Peyer's patch (tissue), 4 donors: ENCODE results near the gene MTSS2. TPM values are rescaled to one million over a fixed set of nuclear protein-coding genes. Genes with fewer than 3 reads are reported as not detected.

Source experiments
- DNase-seq, 3 donors: peaks; one replicate each; pipeline ENCODE4 v3.0.0-alpha.2; 2017 to 2019
- H3K27ac ChIP-seq, 4 donors: fragments of 200-600 bp; sonication (generic); one replicate each; pipeline ENCODE4 v1.5.1; 2016 to 2019
- H3K27me3 ChIP-seq, 2 donors: fragments of 200-600 bp; sonication (generic); one replicate each; pipeline ENCODE4 v1.5.1; 2019
- H3K36me3 ChIP-seq, 3 donors: fragments of 200-600 bp; sonication (generic); one replicate each; pipeline ENCODE4 v1.5.1; 2016 to 2019
- H3K4me1 ChIP-seq, 4 donors: fragments of 200-600 bp; sonication (generic); one replicate each; pipeline ENCODE4 v1.5.1; 2016 to 2019
- H3K4me3 ChIP-seq, 4 donors: fragments of 200-600 bp; sonication (generic); 1 replicate in 3 of 4; 2 replicates in 1 of 4; pipeline ENCODE4 v1.5.1; 2016 to 2019; ENCODE audit warnings: mild to moderate bottlenecking in 1 of 4
- H3K9me3 ChIP-seq, 4 donors: fragments of 200-600 bp; sonication (generic); one replicate each; pipeline ENCODE4 v1.5.1; 2016 to 2019; ENCODE audit warnings: mild to moderate bottlenecking in 1 of 4
- POLR2A ChIP-seq, 2 donors: fragments of 450-650 bp; IDR thresholded peaks; one replicate each; pipeline ENCODE4 v1.5.1; 2017; ENCODE audit warnings: antibody characterized with exemption in 2 of 2, mild to moderate bottlenecking in 2 of 2, moderate library complexity in 2 of 2
- total RNA-seq, 4 donors: library from RNA; depleted of rRNA; stranded (reverse); fragments of >200 nt; gene quantifications; one replicate each; pipeline ENCODE4 v1.1.0, GENCODE V29; 2016
- TF ChIP-seq, protein P1 (sequence below), 6 experiments: fragments of 450-650 bp in 4 of 6; fragments of 200-600 bp in 2 of 6; sonication (generic) in 1 of 6; IDR thresholded peaks; one replicate each; pipeline ENCODE4 v1.5.1; 2017 to 2019; ENCODE audit warnings: antibody characterized with exemption in 6 of 6, mild to moderate bottlenecking in 3 of 6, moderate library complexity in 1 of 6

The MTSS2 gene
- total RNA-seq, 4 donors from 2014 or later, result 12.1 to 115 (median 30.4) TPM

DNA sequence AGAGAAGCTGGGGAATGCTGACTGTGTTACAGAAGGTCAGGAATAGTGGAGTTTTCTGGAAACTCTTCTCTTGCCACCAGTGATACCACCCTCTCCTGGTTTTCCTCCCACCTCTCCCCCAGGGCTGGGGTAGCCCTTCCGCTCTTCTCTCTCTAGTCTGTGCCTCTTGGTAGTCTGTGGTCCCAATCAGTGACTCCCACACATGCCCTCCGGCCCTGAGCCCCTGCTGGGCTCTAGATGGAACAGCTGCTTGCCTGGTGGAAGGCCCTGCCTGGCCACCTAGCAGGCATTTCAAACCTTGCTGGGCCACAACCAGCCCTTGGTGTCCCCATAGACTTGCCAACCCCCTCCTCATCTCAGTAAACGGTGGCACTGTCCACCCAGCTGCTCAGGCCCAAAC is 15.2 kb upstream of the MTSS2 start:
- Histone ChIP-seq H3K27ac (peak overlapping the region in 1 of 4 donors; percentile 87), H3K27me3 (no peaks in the 10 kb centered on the region), H3K36me3 (peaks cover 0 to 4% (median 0%) of the 10 kb centered on the region in 3 donors), H3K4me3 (no peak overlapping the region), H3K9me3 (no peaks in the 10 kb centered on the region), H3K4me1 (peaks cover 0 to 63% (median 0%) of the 10 kb centered on the region in 4 donors)
- TF ChIP-seq POLR2A (IDR thresholded peaks at IDR 0.05), result no peak
- TF ChIP-seq, protein P1, sequence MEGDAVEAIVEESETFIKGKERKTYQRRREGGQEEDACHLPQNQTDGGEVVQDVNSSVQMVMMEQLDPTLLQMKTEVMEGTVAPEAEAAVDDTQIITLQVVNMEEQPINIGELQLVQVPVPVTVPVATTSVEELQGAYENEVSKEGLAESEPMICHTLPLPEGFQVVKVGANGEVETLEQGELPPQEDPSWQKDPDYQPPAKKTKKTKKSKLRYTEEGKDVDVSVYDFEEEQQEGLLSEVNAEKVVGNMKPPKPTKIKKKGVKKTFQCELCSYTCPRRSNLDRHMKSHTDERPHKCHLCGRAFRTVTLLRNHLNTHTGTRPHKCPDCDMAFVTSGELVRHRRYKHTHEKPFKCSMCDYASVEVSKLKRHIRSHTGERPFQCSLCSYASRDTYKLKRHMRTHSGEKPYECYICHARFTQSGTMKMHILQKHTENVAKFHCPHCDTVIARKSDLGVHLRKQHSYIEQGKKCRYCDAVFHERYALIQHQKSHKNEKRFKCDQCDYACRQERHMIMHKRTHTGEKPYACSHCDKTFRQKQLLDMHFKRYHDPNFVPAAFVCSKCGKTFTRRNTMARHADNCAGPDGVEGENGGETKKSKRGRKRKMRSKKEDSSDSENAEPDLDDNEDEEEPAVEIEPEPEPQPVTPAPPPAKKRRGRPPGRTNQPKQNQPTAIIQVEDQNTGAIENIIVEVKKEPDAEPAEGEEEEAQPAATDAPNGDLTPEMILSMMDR (IDR thresholded peaks at IDR 0.05), result no peak
- no peak for DNase-seq

GRCh38 chr16:70700101-70701020 is 14.5 kb upstream of the MTSS2 start:
- peaks cover 0 to 63% (median 0%) of the 10 kb centered on the region in 4 donors for H3K4me1 ChIP-seq
- no peaks in the 10 kb centered on the region for H3K9me3 ChIP-seq
- H3K27ac ChIP-seq, result peak overlapping the region in 2 of 4 donors; percentile 9 to 87
- no peak for TF ChIP-seq POLR2A (IDR thresholded peaks at IDR 0.05)
- TF ChIP-seq, protein P1 (IDR thresholded peaks at IDR 0.05), result no peak
- H3K36me3 ChIP-seq, result peaks cover 0 to 4% (median 0%) of the 10 kb centered on the region in 3 donors
- H3K4me3 ChIP-seq, result no peak overlapping the region
- DNase-seq, result no peak
- H3K27me3 ChIP-seq, result no peaks in the 10 kb centered on the region

DNA sequence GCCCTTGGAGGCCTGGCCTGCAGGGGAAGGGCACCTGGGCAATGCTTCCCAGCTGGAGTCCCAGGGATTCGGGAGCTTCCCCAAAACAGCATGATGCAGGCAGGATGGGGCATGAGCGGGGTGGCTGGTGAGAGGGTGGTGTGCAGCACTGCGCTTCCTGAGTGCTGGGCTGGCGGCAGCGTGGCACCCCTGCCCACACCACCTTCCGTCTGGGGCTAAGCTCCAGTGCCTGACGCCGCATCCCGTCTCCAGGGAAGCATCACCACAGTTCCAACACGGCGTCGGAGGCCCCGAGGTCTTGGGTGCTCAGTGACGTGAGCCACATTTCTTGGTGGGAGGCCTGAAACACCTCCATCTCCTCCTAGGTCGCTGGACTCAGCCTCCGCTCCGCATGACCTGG is 13.8 kb upstream of the MTSS2 start:
- Histone ChIP-seq H3K4me1 (peaks cover 0 to 59% (median 0%) of the 10 kb centered on the region in 4 donors), H3K27ac (peak overlapping the region in 2 of 4 donors; percentile 9 to 87), H3K27me3 (no peaks in the 10 kb centered on the region), H3K9me3 (no peaks in the 10 kb centered on the region), H3K36me3 (peaks cover 0 to 4% (median 0%) of the 10 kb centered on the region in 3 donors), H3K4me3 (no peak overlapping the region)
- DNase-seq, result no peak
- TF ChIP-seq, protein P1 (IDR thresholded peaks at IDR 0.05), result no peak
- no peak for TF ChIP-seq POLR2A (IDR thresholded peaks at IDR 0.05)

DNA sequence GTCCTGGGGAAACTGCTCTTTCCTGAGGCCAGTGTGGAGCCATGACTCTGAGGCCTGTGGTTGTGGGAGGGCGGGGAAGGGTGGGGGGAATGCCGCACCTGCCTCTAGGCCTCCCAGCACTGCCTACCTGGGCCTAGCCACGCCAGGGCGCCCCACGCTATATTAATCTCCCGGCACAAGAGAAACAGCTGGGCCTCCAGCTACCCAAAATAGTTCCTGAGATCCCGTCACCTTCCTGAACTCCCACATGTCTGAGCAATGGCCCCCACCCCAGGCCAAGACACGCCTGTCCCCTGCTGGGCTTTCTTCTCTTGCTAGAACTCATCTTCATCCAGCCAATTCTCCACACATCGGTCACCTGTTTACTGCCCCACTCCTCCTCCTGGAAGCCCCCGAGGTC is 13.0 kb upstream of the MTSS2 start:
- Histone ChIP-seq H3K27ac (no peak overlapping the region), H3K36me3 (peaks cover 0 to 4% (median 0%) of the 10 kb centered on the region in 3 donors), H3K9me3 (no peaks in the 10 kb centered on the region), H3K4me3 (no peak overlapping the region), H3K4me1 (peaks cover 0 to 59% (median 2%) of the 10 kb centered on the region in 4 donors), H3K27me3 (no peaks in the 10 kb centered on the region)
- no peak for DNase-seq
- TF ChIP-seq, protein P1 (IDR thresholded peaks at IDR 0.05), result no peak
- no peak for TF ChIP-seq POLR2A (IDR thresholded peaks at IDR 0.05)

DNA sequence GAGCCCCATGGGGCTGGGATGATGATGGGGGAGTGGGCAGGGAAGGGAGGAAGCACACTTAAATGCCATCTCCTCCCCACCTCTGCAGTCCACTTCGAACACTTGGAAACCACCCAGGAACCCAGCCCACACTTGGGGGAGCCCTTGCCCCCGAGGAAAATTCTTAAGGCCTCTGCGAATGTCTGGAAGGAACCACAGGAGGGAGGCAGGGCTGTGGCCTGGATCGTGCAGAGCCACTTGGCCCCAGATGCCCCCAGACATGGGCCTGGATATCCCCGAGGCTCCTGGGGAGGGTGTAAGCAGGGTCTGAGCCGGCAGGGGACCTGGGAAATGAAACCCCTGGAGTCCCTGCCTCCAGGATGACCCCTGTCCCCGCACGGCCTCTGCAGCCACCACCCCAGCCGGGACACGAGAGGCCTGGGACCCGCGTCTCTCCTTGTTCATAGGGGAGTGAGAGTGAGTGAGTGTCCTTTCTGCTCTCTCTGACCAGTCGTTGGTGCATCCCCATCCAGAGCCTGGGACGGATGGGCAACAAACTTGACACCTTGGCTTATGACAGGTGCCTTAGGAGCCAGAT is 11.8 kb upstream of the MTSS2 start:
- Histone ChIP-seq H3K27me3 (no peaks in the 10 kb centered on the region), H3K27ac (peak overlapping the region in 2 of 4 donors; percentile 17 to 93), H3K4me1 (peaks cover 0 to 59% (median 2%) of the 10 kb centered on the region in 4 donors), H3K9me3 (no peaks in the 10 kb centered on the region), H3K4me3 (no peak overlapping the region), H3K36me3 (peaks cover 0 to 4% (median 0%) of the 10 kb centered on the region in 3 donors)
- DNase-seq, result no peak
- no peak for TF ChIP-seq POLR2A (IDR thresholded peaks at IDR 0.05)
- TF ChIP-seq, protein P1 (IDR thresholded peaks at IDR 0.05), result no peak
